ENCODE data around the gene CHAMP1.

- TF ChIP-seq CTCF (IDR thresholded peaks at IDR 0.05; ENCODE audit: insufficient read depth, low read length, poor library complexity, severe bottlenecking) (no peak), EZH2phosphoT487 (conservative IDR thresholded peaks at IDR 0.05; ENCODE audit: low read length) (no peak)
These were observed 27.5 kb upstream of the CHAMP1 start for GRCh38 chr13:114286808-114287207.

Data from SU-DHL-6 (cell line).